ENCODE data around the gene C1QA.

- no peak for TF ChIP-seq POLR2AphosphoS5 (IDR thresholded peaks at IDR 0.05)
- no peak for TF ChIP-seq EZH2 (IDR thresholded peaks at IDR 0.05; ENCODE audit: borderline replicate concordance, insufficient read depth, low read length, poor library complexity, severe bottlenecking)
- TF ChIP-seq, protein P1, sequence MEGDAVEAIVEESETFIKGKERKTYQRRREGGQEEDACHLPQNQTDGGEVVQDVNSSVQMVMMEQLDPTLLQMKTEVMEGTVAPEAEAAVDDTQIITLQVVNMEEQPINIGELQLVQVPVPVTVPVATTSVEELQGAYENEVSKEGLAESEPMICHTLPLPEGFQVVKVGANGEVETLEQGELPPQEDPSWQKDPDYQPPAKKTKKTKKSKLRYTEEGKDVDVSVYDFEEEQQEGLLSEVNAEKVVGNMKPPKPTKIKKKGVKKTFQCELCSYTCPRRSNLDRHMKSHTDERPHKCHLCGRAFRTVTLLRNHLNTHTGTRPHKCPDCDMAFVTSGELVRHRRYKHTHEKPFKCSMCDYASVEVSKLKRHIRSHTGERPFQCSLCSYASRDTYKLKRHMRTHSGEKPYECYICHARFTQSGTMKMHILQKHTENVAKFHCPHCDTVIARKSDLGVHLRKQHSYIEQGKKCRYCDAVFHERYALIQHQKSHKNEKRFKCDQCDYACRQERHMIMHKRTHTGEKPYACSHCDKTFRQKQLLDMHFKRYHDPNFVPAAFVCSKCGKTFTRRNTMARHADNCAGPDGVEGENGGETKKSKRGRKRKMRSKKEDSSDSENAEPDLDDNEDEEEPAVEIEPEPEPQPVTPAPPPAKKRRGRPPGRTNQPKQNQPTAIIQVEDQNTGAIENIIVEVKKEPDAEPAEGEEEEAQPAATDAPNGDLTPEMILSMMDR (IDR thresholded peaks at IDR 0.05; ENCODE audit: poor library complexity, severe bottlenecking): no peak
- no peak for TF ChIP-seq EP300 (conservative IDR thresholded peaks at IDR 0.05; ENCODE audit: poor library complexity, severe bottlenecking)
Observed at GRCh38 chr1:22616571-22616970, 19.9 kb upstream of the C1QA start.

All from neural cell (in vitro differentiated cells).